Muscle layer of duodenum (tissue), 2 donors: Measurements from ENCODE around the gene CEP72.
"Not testable (repeated sequence)": the region's sequence is repeated elsewhere in the genome, so short reads cannot be mapped to it uniquely, and the experiment has no call there.

ENCODE experiments used
- H3K27ac ChIP-seq: one replicate; pipeline ENCODE4 v1.7.0; 2013; ENCODE audit warnings: mild to moderate bottlenecking, low read length
- H3K27me3 ChIP-seq: one replicate; pipeline ENCODE4 v1.7.0; 2013; ENCODE audit warnings: low read depth, mild to moderate bottlenecking, control low read depth, low read length
- H3K36me3 ChIP-seq, 2 donors: one replicate each; pipeline ENCODE4 v1.7.0; 2013; ENCODE audit warnings: low read length in 2 of 2, control low read depth in 1 of 2, mild to moderate bottlenecking in 1 of 2; ENCODE audit not compliant: insufficient read depth in 2 of 2, control insufficient read depth in 1 of 2
- H3K4me1 ChIP-seq, 2 donors: one replicate each; pipeline ENCODE4 v1.7.0; 2013; ENCODE audit warnings: low read length in 2 of 2, mild to moderate bottlenecking in 2 of 2, control low read depth in 1 of 2, moderate library complexity in 1 of 2; ENCODE audit not compliant: insufficient read depth in 2 of 2, control insufficient read depth in 1 of 2
- H3K4me3 ChIP-seq, 2 donors: one replicate each; pipeline ENCODE4 v1.7.0; 2013; ENCODE audit warnings: low read length in 2 of 2, low read depth in 1 of 2, mild to moderate bottlenecking in 1 of 2
- H3K9me3 ChIP-seq, 2 donors: one replicate each; pipeline ENCODE4 v1.7.0; 2013; ENCODE audit warnings: low read length in 2 of 2, control low read depth in 1 of 2, mild to moderate bottlenecking in 1 of 2; ENCODE audit not compliant: control insufficient read depth in 1 of 2
- donor health status: healthy.

Gene CEP72

GRCh38 chr5:571791-572190 lies 40.3 kb upstream of the CEP72 start:
- Histone ChIP-seq H3K4me3 (no peak overlapping the region), H3K27me3 (peaks cover 4% of the 10 kb centered on the region), H3K27ac (no peak overlapping the region)

GRCh38 chr5:572398-573019 lies 39.6 kb upstream of the CEP72 start:
- no peak overlapping the region for H3K27ac ChIP-seq
- no peaks in the 10 kb centered on the region for H3K27me3 ChIP-seq
- peaks cover 14 to 20% of the 10 kb centered on the region in 2 donors for H3K9me3 ChIP-seq
- no peaks in the 10 kb centered on the region for H3K36me3 ChIP-seq
- H3K4me1 ChIP-seq, result no peaks in the 10 kb centered on the region
- no peak overlapping the region for H3K4me3 ChIP-seq

More at GRCh38 chr5:571791-572190, 40.3 kb upstream of the CEP72 start:
- Histone ChIP-seq H3K4me1 (no peaks in the 10 kb centered on the region), H3K9me3 (peaks cover 11 to 14% of the 10 kb centered on the region in 2 donors), H3K36me3 (no peaks in the 10 kb centered on the region)

- Histone ChIP-seq H3K27ac (no peak overlapping the region), H3K4me3 (no peak overlapping the region), H3K9me3 (peaks cover 14 to 23% of the 10 kb centered on the region in 2 donors), H3K27me3 (no peaks in the 10 kb centered on the region), H3K36me3 (no peaks in the 10 kb centered on the region), H3K4me1 (no peaks in the 10 kb centered on the region)
Measured at GRCh38 chr5:573206-573605, 38.9 kb upstream of the CEP72 start.

DNA sequence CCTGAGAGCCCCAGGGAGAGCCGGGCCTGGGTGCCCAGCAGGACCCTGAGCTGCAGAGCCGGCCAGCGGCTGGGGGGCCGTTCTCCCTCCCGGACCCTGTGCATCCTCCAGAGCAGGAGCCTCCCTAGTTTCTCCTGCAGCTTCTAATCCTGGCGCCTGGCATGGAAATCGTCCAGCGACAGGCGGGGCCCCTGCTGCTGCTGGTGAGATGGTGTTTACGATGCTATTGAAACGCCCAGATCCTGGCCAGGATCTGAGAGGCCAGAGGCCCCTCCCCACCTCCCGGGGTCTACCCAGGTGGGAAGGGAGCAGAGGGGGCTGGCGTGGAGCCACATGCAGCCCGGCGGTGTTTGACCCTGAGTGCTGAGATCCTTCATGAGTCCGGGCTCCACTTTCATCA lies 38.2 kb upstream of the CEP72 start:
- Histone ChIP-seq H3K27ac (no peak overlapping the region), H3K27me3 (no peaks in the 10 kb centered on the region), H3K4me3 (no peak overlapping the region)

DNA sequence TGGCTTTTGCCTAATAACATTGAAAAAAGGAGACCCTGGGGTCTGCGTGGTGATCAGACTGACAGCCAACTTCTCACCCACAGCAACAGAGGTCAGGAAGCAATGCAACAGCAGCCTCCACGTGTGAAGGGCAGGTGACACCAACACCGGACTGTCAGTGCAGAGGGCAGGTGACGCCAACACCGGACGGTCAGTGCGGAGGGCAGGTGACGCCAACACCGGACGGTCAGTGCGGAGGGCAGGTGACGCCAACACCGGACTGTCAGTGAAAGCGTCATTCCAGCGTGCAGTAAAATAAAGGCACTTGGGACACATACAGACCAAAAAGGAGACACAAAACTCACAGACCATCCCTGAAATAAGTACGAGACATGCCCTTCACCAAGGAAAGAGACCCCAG lies 37.2 kb upstream of the CEP72 start:
- Histone ChIP-seq H3K9me3 (peaks cover 14 to 23% of the 10 kb centered on the region in 2 donors), H3K27me3 (peaks cover 5% of the 10 kb centered on the region), H3K4me3 (no peak overlapping the region), H3K36me3 (no peaks in the 10 kb centered on the region), H3K4me1 (no peaks in the 10 kb centered on the region), H3K27ac (no peak overlapping the region)

More for the DNA sequence above, 38.2 kb upstream of the CEP72 start:
- no peaks in the 10 kb centered on the region for H3K4me1 ChIP-seq
- peaks cover 14 to 23% of the 10 kb centered on the region in 2 donors for H3K9me3 ChIP-seq
- no peaks in the 10 kb centered on the region for H3K36me3 ChIP-seq

DNA sequence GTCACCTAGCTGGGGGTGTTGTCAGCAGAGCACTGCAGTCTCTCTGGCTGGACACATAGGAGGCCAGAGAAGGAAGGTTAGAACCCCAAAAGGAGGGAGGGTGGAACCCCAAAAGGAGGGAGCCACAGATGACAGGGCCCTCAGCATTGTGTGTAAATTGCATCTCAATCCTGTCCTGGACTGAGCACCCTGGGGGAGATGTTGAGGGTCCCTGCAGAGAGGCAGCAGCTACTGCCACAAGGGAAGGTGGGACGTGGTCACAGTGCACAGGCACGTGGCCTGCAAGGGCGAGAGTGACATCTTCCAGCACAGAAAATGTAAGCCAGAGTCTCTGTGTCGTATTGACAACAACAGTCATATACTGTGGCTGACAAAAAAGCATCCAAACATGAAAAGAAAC lies 36.5 kb upstream of the CEP72 start:
- Histone ChIP-seq H3K4me1 (no peaks in the 10 kb centered on the region), H3K4me3 (peak overlapping the region in 1 of 2 donors; percentile 6), H3K27ac (no peak overlapping the region), H3K9me3 (peaks cover 14 to 23% of the 10 kb centered on the region in 2 donors), H3K27me3 (peaks cover 5% of the 10 kb centered on the region), H3K36me3 (no peaks in the 10 kb centered on the region)

DNA sequence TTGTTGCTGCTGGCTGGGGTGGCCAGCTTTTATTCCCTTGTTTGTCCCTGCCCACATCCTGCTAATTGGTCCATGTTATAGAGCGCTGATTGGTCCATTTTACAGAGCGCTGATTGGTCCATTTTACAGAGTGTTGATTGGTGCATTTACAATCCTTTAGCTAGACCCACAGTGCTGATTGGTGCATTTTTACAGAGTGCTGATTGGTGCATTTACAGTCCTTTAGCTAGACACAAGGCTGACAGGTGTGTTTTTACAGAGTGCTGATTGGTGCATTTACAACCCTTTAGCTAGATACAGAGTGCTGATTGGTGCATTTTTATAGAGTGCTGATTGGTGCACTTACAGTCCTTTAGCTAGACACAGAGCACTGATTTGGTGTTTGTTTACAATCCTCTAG lies 34.9 kb upstream of the CEP72 start:
- not testable (repeated sequence) for H3K4me1 ChIP-seq, H3K4me3 ChIP-seq, H3K27me3 ChIP-seq, H3K36me3 ChIP-seq, H3K27ac ChIP-seq
- H3K9me3 ChIP-seq, result peaks cover 14 to 23% of the 10 kb centered on the region in 2 donors

DNA sequence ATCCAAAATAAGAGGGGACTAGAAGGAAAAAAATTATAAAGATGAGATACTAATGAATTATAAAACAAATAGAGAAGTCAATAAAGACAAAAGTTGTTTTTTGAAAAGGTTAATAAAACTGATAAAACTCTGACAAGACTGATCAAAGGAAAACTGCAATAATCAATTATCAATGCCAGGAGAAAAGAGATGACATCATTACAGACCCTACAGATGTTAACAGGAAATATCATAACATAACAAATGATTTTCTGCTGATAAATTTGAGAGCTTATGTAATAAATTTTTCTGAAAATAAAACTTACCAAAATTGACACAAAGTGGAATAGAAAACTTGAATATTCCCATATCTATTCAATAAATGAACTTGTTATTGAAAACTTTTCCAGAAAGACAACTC lies 34.3 kb upstream of the CEP72 start:
- Histone ChIP-seq H3K4me1 (no peaks in the 10 kb centered on the region), H3K36me3 (no peaks in the 10 kb centered on the region), H3K27ac (no peak overlapping the region), H3K27me3 (peaks cover 5% of the 10 kb centered on the region), H3K9me3 (peaks cover 14 to 23% of the 10 kb centered on the region in 2 donors), H3K4me3 (no peak overlapping the region)

GRCh38 chr5:579211-579610 lies 32.9 kb upstream of the CEP72 start:
- Histone ChIP-seq H3K36me3 (no peaks in the 10 kb centered on the region), H3K4me3 (no peak overlapping the region), H3K9me3 (peaks cover 14 to 23% of the 10 kb centered on the region in 2 donors), H3K27me3 (peaks cover 11% of the 10 kb centered on the region), H3K4me1 (no peaks in the 10 kb centered on the region), H3K27ac (no peak overlapping the region)

DNA sequence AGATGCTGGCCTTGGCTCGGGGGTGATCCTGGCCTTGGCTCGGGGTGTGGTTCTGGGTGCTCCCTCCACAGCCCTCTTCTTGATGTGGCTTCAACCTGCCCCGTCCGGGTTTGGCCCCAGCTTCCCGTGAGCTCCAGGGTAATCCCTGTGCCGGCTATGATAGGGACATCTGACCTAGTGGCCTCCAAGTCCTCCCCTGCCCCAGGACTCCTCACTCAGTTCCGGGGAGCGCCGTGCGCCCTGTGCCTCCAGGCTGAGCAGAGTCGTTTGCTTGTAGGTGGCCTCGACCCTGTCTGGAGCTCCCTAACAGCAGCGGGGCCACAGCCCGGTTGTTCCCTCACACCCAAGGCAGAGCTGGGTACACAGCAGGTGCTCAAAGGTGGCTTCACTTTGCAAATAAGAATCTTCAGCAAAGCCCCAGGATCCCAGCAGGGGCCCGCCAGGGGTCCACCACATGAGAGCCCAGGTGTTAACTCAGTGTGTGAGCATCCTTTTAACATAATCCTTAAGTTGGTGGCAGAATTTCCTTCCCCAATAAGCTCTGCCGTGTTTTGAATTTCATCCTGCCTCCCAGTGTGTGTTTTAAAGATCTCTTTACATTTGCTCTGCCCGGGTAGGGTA lies 32.3 kb upstream of the CEP72 start:
- no peak overlapping the region for H3K27ac ChIP-seq

DNA sequence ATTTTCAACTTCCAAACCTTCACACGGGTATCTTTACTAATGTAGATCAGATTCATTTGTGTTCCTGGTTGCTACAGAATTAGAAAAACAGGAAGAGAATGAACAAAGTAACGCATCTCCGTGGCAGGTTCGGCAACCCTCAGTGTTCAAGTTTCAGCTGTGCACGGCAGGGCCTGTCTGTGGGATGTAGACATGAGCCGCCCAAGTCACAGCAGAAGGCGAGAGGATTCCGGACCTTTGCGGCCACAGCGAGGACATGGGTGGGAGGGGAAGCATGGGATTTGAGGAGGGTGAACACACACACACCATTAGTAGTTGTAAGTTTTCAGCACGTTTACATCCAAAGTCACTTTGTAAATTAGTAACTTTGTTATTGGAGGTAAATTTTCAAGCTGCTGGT lies 31.7 kb upstream of the CEP72 start:
- Histone ChIP-seq H3K9me3 (peaks cover 14 to 21% of the 10 kb centered on the region in 2 donors), H3K4me1 (no peaks in the 10 kb centered on the region), H3K36me3 (no peaks in the 10 kb centered on the region), H3K27me3 (peaks cover 11% of the 10 kb centered on the region), H3K4me3 (no peak overlapping the region), H3K27ac (no peak overlapping the region)

More for the DNA sequence above, 32.3 kb upstream of the CEP72 start:
- Histone ChIP-seq H3K36me3 (no peaks in the 10 kb centered on the region), H3K27me3 (peaks cover 11% of the 10 kb centered on the region), H3K4me1 (no peaks in the 10 kb centered on the region), H3K9me3 (peaks cover 14 to 23% of the 10 kb centered on the region in 2 donors), H3K4me3 (no peak overlapping the region)

GRCh38 chr5:581266-581665 lies 30.9 kb upstream of the CEP72 start:
- Histone ChIP-seq H3K36me3 (no peaks in the 10 kb centered on the region), H3K9me3 (peaks cover 8 to 12% of the 10 kb centered on the region in 2 donors), H3K27ac (no peak overlapping the region), H3K27me3 (peaks cover 11% of the 10 kb centered on the region), H3K4me1 (no peaks in the 10 kb centered on the region), H3K4me3 (no peak overlapping the region)
